Measurements from ENCODE around the gene SAP30BP. TPM values are rescaled to one million over a fixed set of nuclear protein-coding genes. Genes with fewer than 3 reads are reported as not detected.
A peak's percentile ranks its signal among the peaks of the same experiment; 100 is the strongest.

Gene SAP30BP
- 10 to 100 TPM; 81.4 to 92.7 TPM for total RNA-seq

DNA sequence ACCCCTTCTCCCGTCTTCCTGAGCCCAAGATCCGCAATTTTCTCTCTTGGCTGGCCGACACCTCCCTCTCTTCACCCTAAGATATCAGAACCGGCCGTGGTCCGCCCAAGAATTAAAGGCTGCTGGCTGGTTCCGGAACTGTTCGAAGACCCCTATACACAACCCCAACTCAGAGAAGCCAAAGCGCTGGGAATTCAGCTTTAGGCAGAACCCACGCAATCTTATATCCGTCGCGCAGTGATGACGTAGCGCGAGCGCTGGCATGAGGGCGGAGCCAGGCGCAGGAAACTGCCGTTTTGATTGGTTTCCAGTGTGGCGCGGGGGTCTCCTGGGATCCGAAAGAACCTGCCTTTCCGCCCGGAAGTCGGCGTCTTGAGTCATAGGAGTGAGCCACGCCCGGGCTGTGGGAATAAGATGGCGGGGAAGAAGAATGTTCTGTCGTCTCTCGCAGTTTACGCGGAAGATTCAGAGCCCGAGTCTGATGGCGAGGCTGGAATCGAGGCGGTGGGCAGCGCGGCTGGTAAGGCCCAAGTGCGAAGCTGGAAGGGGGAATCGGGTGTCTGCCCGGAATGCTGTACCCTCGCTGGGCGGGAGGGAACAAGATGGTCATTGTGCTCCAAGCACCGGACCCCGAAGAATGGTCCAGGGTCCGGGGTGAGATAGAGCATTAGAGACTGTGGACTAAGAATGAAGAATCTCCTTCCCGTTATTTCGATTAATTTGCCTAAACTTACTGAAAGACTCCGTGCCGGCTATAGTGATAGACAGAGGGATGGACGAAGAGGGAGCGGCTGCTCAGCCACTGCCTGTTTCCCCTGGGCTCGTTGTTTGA lies at the start of gene SAP30BP, which contains the start of gene RECQL5:
Gene SAP30BP, plus strand, starts transcription at position 380 of the 832 bp plus-strand sequence. Its CDS starts 35 bp downstream, at position 415.
Gene RECQL5, minus strand, starts transcription at position 196 of the 832 bp plus-strand sequence. CDS start 597 bp downstream, outside the sequence.
- H3K36me3 Mint-ChIP-seq: peaks cover 28% of the 10 kb centered on the region
- H3K4me1 Mint-ChIP-seq (ENCODE audit: low read depth): peaks cover 25% of the 10 kb centered on the region
- peak within 1 kb of the TSS; percentile 47 for H3K4me3 Mint-ChIP-seq
- H3K27ac Mint-ChIP-seq: no peak within 1 kb of the TSS
- intact Hi-C loops (cut with micrococcal nuclease): loop anchor here (1.0 kb wide), 1 partner anchor 112 kb away; a partner anchor contains a TSS
- H3K27me3 Mint-ChIP-seq: no peaks in the 10 kb centered on the region
- no peaks in the 10 kb centered on the region for H3K9me3 Mint-ChIP-seq
- ChIA-PET POLR2A (interaction anchor here (0.8 to 2.1 kb wide), 9 partner anchors 9 to 369 kb away, joined by 3 to 5 read pairs (median 4); partner anchors contain the start of gene GALK1), CTCF (interaction anchor here (0.6 to 4.2 kb wide), 7 partner anchors 7 to 143 kb away, joined by 3 to 38 read pairs (median 7); partner anchors contain the start of gene SMIM5)
- peak; percentile 98 for DNase-seq

DNA sequence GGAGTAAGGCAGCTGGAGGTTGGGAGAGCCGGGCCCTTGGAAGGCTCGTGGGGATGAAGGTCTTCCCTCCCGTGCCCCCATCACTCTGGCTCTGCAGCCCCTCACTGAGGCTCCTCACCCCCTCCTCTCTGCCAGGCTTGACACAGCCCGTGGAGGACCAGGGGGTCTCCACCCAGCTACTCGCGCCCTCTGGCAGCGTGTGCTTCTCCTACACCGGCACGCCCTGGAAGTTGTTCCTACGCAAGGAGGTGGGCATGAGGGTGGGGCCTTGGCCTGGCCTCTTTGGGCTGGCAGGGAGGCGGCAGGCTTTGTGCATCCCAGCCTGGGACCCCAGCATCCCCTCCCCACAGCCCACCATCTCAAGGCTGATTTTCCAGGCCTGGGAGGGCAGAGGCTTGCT lies 49.5 kb upstream of the SAP30BP start:
- intact Hi-C loops (cut with micrococcal nuclease): no loop called here
- H3K27me3 Mint-ChIP-seq: no peaks in the 10 kb centered on the region
- no peaks in the 10 kb centered on the region for H3K36me3 Mint-ChIP-seq
- ChIA-PET POLR2A (interaction anchor here (0.5 kb wide), 1 partner anchor 393 kb away, joined by 4 read pairs; no protein-coding TSS in a partner anchor), CTCF (interaction anchor here (2.0 to 2.1 kb wide), 2 partner anchors 16 kb away, joined by 8 to 11 read pairs; partner anchors contain the start of gene SMIM5)
- DNase-seq: no peak
- H3K27ac Mint-ChIP-seq: no peak overlapping the region
- H3K4me1 Mint-ChIP-seq (ENCODE audit: low read depth): no peaks in the 10 kb centered on the region
- no peak overlapping the region for H3K4me3 Mint-ChIP-seq
- no peaks in the 10 kb centered on the region for H3K9me3 Mint-ChIP-seq

DNA sequence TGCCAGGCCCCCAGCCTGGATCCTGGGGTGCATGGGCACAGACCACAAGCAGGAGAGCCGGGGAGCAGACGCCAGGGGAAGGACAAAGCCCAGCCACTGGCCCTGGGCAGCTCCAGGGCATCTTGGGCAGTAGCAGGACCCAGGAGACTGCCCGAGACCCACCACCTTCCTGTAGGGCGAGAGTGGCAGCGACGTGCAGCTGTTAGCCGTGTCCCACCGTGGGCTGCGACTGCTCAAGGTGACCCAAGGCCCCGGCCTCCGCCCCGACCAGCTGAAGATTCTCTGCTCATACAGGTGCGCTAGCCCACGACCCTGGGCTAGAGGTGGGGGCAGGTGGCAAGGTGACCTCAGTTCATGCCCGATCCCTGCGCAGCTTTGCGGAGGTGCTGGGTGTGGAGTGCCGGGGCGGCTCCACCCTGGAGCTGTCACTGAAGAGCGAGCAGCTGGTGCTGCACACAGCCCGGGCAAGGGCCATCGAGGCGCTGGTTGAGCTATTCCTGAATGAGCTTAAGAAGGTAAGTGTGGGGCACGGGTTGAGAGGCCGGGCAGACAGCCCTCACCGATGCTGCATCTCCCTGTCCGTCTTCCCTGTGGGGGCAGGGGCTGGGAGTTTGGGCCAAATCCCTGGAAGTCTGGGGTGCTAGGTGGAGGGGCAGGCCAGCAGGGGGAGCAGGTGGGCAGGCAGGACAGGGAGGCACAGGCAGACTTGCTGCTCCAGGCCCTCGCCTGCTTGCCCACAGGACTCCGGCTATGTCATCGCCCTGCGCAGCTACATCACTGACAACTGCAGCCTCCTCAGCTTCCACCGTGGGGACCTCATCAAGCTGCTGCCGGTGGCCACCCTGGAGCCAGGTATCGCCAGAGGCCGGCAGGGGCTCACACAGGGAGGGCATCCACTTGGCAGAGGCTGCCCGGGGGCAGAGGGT lies 47.4 kb upstream of the SAP30BP start:
- Mint-ChIP-seq H3K27me3 (no peaks in the 10 kb centered on the region), H3K36me3 (no peaks in the 10 kb centered on the region), H3K9me3 (no peaks in the 10 kb centered on the region), H3K4me3 (no peak overlapping the region), H3K27ac (no peak overlapping the region), H3K4me1 (ENCODE audit: low read depth) (no peaks in the 10 kb centered on the region)
- ChIA-PET POLR2A (no interaction called here), CTCF (interaction anchor here (0.8 to 7.0 kb wide), 6 partner anchors 8 to 390 kb away, joined by 3 to 60 read pairs (median 5); partner anchors contain the start of gene SMIM5)
- intact Hi-C loops (cut with micrococcal nuclease): no loop called here
- DNase-seq: peak; percentile 30

DNA sequence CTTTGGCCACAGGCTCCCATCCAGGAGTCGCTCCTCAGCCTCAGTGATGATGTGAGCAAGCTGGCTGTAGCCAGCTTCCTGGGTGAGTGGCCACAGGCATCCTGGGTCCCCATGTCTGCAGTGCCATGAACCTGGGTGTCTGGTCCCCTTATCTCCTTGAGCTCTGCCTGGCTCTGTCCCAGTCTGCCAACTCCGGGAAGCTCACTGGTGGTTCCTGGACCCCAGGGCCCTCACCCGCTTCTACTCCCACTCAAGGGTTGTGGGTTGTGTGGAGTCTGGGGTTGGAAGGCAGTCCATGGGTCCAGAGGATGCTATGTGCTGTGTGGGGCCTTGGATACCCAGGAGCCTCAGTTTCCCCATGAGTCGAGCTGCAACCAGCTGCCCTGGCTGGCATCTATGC lies 45.6 kb upstream of the SAP30BP start:
- H3K9me3 Mint-ChIP-seq: no peaks in the 10 kb centered on the region
- H3K27ac Mint-ChIP-seq: no peak overlapping the region
- POLR2A ChIA-PET: no interaction called here
- no peaks in the 10 kb centered on the region for H3K36me3 Mint-ChIP-seq
- DNase-seq: no peak
- no peaks in the 10 kb centered on the region for H3K27me3 Mint-ChIP-seq
- H3K4me1 Mint-ChIP-seq (ENCODE audit: low read depth): no peaks in the 10 kb centered on the region
- CTCF ChIA-PET: interaction anchor here (0.8 to 7.0 kb wide), 3 partner anchors 12 to 132 kb away, joined by 3 to 60 read pairs (median 11); partner anchors contain the start of gene SMIM5
- H3K4me3 Mint-ChIP-seq: no peak overlapping the region
- intact Hi-C loops (cut with micrococcal nuclease): no loop called here

DNA sequence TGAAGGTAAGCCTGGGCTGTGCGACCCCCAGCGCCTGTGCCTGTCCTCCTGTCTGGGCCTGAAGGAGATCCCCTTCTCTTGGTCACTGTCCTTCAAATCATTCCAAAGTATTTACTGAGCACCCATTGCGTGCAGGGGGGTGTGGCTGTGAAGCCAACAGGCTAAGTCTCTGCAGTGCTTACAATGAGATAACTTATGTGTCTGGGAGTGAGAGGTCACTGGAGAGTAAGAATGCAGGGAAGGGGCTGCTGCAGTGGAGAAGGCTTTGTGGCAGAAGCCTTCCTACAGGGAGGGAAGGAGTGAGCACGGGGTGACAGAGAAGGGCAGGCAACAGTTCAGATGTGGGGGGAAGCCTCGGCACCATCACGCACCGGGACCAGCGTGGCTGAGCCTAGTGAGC lies 45.1 kb upstream of the SAP30BP start:
- H3K36me3 Mint-ChIP-seq: no peaks in the 10 kb centered on the region
- intact Hi-C loops (cut with micrococcal nuclease): no loop called here
- H3K4me3 Mint-ChIP-seq: no peak overlapping the region
- no peaks in the 10 kb centered on the region for H3K9me3 Mint-ChIP-seq
- no peaks in the 10 kb centered on the region for H3K4me1 Mint-ChIP-seq (ENCODE audit: low read depth)
- no peak for DNase-seq
- H3K27ac Mint-ChIP-seq: no peak overlapping the region
- POLR2A ChIA-PET: no interaction called here
- CTCF ChIA-PET: interaction anchor here (7.0 kb wide), 1 partner anchor 12 kb away, joined by 60 read pairs; the partner anchor contains the start of gene SMIM5
- H3K27me3 Mint-ChIP-seq: no peaks in the 10 kb centered on the region

DNA sequence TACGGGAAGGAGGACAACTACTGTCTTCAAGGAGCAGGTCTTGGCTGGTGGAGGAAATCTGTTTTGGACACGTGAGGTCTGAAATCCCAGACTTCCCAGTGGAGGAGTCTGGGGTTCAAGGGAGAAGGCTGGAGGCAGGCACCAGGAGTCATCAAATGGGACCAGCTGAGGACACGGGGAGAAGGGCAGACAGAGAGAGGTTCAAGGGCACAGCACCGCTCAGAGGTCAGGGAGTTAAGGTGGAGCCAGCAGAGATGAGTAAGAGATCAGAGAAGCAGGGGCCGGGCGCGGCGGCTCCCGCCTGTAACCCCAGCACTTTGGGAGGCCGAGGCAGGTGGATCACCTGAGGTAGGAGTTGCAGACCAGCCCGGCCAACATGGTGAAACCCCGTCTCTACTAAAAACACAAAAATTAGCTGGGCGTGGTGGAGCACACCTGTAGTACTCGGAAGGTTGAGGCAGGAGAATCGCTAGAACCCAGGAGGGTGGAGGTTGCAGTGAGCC lies 44.3 kb upstream of the SAP30BP start:
- CTCF ChIA-PET: interaction anchor here (7.0 kb wide), 1 partner anchor 11 kb away, joined by 60 read pairs; the partner anchor contains the start of gene SMIM5
- H3K27ac Mint-ChIP-seq: no peak overlapping the region
- H3K36me3 Mint-ChIP-seq: no peaks in the 10 kb centered on the region
- no peak for DNase-seq
- no peak overlapping the region for H3K4me3 Mint-ChIP-seq
- no peaks in the 10 kb centered on the region for H3K4me1 Mint-ChIP-seq (ENCODE audit: low read depth)
- intact Hi-C loops (cut with micrococcal nuclease): no loop called here
- no peaks in the 10 kb centered on the region for H3K27me3 Mint-ChIP-seq
- H3K9me3 Mint-ChIP-seq: no peaks in the 10 kb centered on the region
- POLR2A ChIA-PET: no interaction called here

DNA sequence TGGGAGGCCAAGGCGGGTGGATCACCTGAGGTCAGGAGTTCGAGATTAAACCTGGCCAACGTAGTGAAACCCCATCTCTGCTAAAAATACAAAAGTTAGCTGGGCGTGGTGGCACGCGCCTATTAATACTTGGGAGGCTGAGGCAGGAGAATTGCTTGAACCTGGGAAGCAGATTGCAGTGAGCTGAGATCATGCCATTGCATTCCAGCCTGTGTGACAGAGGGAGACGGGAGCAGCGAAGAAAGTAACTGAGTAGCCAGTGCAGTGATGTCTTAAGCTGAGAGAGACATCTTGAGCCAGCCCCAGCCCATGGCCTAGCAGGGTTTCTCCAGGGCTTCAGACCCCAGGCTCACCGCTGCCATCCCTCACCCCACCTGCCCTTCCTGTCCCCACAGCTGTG lies 43.8 kb upstream of the SAP30BP start:
- H3K27me3 Mint-ChIP-seq: no peaks in the 10 kb centered on the region
- no peak overlapping the region for H3K4me3 Mint-ChIP-seq
- ChIA-PET POLR2A (no interaction called here), CTCF (interaction anchor here (0.8 to 7.0 kb wide), 2 partner anchors 10 to 206 kb away, joined by 4 to 60 read pairs; partner anchors contain the start of gene SMIM5)
- H3K27ac Mint-ChIP-seq: no peak overlapping the region
- H3K9me3 Mint-ChIP-seq: no peaks in the 10 kb centered on the region
- H3K4me1 Mint-ChIP-seq (ENCODE audit: low read depth): no peaks in the 10 kb centered on the region
- no peak for DNase-seq
- intact Hi-C loops (cut with micrococcal nuclease): no loop called here
- H3K36me3 Mint-ChIP-seq: no peaks in the 10 kb centered on the region

DNA sequence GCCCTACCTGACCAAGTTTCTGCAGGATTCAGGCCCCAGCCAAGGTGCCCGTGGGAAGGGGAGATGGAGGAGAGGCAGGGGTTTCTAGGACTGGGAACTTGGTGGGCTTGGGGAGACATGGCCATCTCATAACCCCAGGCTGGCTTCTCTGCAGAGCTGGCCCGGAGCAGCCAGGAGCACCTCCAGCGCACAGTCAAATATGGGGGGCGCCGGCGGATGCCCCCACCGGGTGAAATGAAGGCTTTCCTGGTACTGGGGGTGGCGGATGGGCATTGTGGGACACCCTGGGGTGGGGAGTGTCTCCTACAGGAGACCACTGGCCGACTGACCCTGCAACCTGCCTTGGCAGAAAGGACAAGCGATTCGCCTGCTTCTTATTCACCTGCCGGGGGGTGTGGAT lies 43.1 kb upstream of the SAP30BP start:
- POLR2A ChIA-PET: no interaction called here

DNA sequence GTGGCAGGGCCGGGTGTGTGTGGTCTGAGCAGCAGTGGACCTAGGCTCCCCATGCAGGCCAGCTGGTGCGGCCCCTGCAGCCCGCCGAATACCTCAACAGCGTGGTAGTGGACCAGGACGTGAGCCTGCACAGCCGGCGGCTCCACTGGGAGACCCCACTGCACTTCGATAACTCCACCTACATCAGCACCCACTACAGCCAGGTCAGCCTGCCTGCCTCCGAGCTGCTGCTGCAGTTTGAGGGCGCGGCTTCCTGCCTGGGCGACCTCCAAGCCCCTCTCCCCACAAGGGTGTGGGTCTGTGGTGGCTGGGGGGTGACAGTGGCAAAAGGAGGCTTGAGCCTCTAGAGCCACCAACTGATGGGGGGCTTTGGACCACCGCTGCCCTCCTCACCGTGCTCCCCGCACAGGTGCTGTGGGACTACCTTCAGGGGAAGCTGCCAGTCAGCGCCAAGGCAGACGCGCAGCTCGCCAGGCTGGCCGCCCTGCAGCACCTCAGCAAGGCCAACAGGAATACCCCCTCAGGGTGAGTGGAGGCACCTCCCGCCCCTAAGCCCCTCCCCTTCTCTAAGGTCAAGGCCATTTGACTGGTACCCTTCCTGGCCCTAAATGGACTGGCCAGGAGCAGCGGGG lies 42.3 kb upstream of the SAP30BP start:
- CTCF ChIA-PET: interaction anchor here (1.2 to 7.0 kb wide), 6 partner anchors 8 to 129 kb away, joined by 5 to 60 read pairs (median 6); partner anchors contain the start of gene SMIM5
- DNase-seq: no peak
- POLR2A ChIA-PET: interaction anchor here (1.3 kb wide), 1 partner anchor 17 kb away, joined by 3 read pairs; no protein-coding TSS in a partner anchor
- Mint-ChIP-seq H3K36me3 (no peaks in the 10 kb centered on the region), H3K9me3 (no peaks in the 10 kb centered on the region), H3K27ac (no peak overlapping the region), H3K4me3 (no peak overlapping the region), H3K4me1 (ENCODE audit: low read depth) (no peaks in the 10 kb centered on the region), H3K27me3 (no peaks in the 10 kb centered on the region)
- intact Hi-C loops (cut with micrococcal nuclease): no loop called here

More for the DNA sequence above, 43.1 kb upstream of the SAP30BP start:
- CTCF ChIA-PET: interaction anchor here (0.8 to 7.0 kb wide), 2 partner anchors 10 to 206 kb away, joined by 4 to 60 read pairs; partner anchors contain the start of gene SMIM5
- Mint-ChIP-seq H3K36me3 (no peaks in the 10 kb centered on the region), H3K4me3 (no peak overlapping the region), H3K27me3 (no peaks in the 10 kb centered on the region), H3K27ac (no peak overlapping the region), H3K4me1 (ENCODE audit: low read depth) (no peaks in the 10 kb centered on the region), H3K9me3 (no peaks in the 10 kb centered on the region)
- intact Hi-C loops (cut with micrococcal nuclease): no loop called here
- no peak for DNase-seq

DNA sequence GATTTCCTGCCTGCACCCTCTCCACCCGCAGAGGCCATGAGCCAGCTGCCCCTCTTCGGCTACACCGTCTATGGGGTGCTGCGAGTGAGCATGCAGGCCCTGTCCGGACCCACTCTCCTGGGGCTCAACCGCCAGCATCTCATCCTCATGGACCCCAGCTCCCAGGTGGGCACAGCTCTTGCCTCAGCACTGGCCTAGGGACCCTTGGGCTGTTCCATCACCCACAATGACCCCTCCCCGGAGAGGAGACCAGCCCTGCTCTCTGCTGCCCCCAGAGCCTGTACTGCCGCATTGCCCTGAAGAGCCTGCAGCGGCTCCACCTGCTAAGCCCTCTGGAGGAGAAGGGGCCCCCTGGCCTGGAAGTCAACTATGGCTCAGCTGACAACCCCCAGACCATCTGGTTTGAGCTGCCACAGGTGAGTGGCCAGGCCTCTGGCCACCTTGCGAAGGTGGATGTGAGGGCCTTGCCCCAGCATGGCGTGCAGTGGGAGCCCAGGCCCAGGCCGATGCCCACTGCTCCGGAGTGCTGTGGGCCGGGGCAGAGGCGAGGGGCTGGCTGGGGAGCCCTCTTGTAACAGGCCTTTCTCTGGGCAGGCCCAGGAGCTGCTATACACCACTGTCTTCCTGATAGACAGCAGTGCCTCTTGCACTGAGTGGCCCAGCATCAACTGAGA lies 41.2 kb upstream of the SAP30BP start:
- Mint-ChIP-seq H3K4me3 (no peak overlapping the region), H3K27ac (no peak overlapping the region), H3K9me3 (no peaks in the 10 kb centered on the region), H3K36me3 (no peaks in the 10 kb centered on the region), H3K27me3 (no peaks in the 10 kb centered on the region), H3K4me1 (ENCODE audit: low read depth) (no peaks in the 10 kb centered on the region)
- ChIA-PET POLR2A (interaction anchor here (1.3 kb wide), 1 partner anchor 16 kb away, joined by 3 read pairs; no protein-coding TSS in a partner anchor), CTCF (interaction anchor here (0.7 to 7.0 kb wide), 9 partner anchors 8 to 127 kb away, joined by 3 to 60 read pairs (median 5); partner anchors contain the start of gene SMIM5)
- intact Hi-C loops (cut with micrococcal nuclease): no loop called here
- peak; percentile 27 for DNase-seq

Data from activated CD4-positive, alpha-beta memory T cell treated with anti-CD3 and anti-CD28 coated beads for 36 hours (primary cell).